DND-41 (cell line): ENCODE measurements around the gene MYLK2.

Experiments used
- CTCF ChIP-seq: IDR thresholded peaks from 2 replicates; pipeline ENCODE4 v1.5.1; 2012; ENCODE audit warnings: borderline replicate concordance, low read length, moderate library complexity, mild to moderate bottlenecking; ENCODE audit not compliant: poor library complexity, severe bottlenecking; ENCODE audit errors: extremely low read depth
- EZH2 ChIP-seq: IDR thresholded peaks from 3 replicates; pipeline ENCODE4 v1.6.1; 2012; ENCODE audit warnings: borderline replicate concordance, low read depth, mild to moderate bottlenecking, moderate library complexity, low read length, inconsistent platforms; ENCODE audit not compliant: severe bottlenecking

GRCh38 chr20:31849306-31849930 lies 30.3 kb downstream of the MYLK2 start:
- TF ChIP-seq CTCF (no peak), EZH2 (no peak)
